A673 (cell line): Measurements from ENCODE around the gene ZNF512B. TPM values are rescaled to one million over a fixed set of nuclear protein-coding genes. Genes with fewer than 3 reads are reported as not detected.
"Not testable (repeated sequence)": the region's sequence is repeated elsewhere in the genome, so short reads cannot be mapped to it uniquely, and the experiment has no call there.

Source experiments
- Bru-seq: library from RNA; stranded (reverse); fragments of 400-500 nt; gene quantifications from one replicate; lab custom pipeline; 2021; lab: Mats Ljungman, UMichigan
- BruChase-seq, 2 experiments: library from RNA; stranded (reverse); fragments of 400-500 nt; gene quantifications; one replicate each; lab custom pipeline; 2021; lab: Mats Ljungman, UMichigan
- BruUV-seq: library from RNA; stranded (reverse); fragments of 400-500 nt; replicated peaks from 2 replicates; lab custom pipeline; 2021; lab: Mats Ljungman, UMichigan
- CTCF ChIA-PET: fragments of 300-600 bp; sonication (Branson Sonifier 250); formaldehyde crosslinking; loops from one replicate; lab custom pipeline; 2022; ENCODE audit warnings: antibody characterized with exemption; lab: Charles Lee
- POLR2A ChIA-PET: fragments of 300-600 bp; sonication (Branson Sonifier 250); formaldehyde crosslinking; loops from one replicate; lab custom pipeline; 2022; ENCODE audit warnings: antibody characterized with exemption; ENCODE audit not compliant: low non-redundant PET; lab: Charles Lee
- DNase-seq: peaks from one replicate; pipeline ENCODE4 v3.0.0-alpha.2; 2015; ENCODE audit warnings: low spot score
- H3K27ac ChIP-seq: fragments of 200-600 bp; sonication (generic); 2 replicates; pipeline ENCODE4 v1.5.1; 2016; ENCODE audit warnings: mixed run types, low read depth, mild to moderate bottlenecking, mixed read lengths, antibody characterized with exemption, low read length; ENCODE audit not compliant: poor library complexity, severe bottlenecking
- H3K27me3 ChIP-seq: fragments of 200-600 bp; sonication (generic); replicated peaks from 2 replicates; pipeline ENCODE4 v1.6.1; 2017; ENCODE audit warnings: mixed run types, low read depth, mild to moderate bottlenecking, mixed read lengths, antibody characterized with exemption, low read length; ENCODE audit not compliant: insufficient read depth, poor library complexity
- H3K36me3 ChIP-seq: fragments of 200-600 bp; sonication (generic); 2 replicates; pipeline ENCODE4 v1.6.1; 2016; ENCODE audit warnings: mixed run types, mild to moderate bottlenecking, mixed read lengths, antibody characterized with exemption, low read length; ENCODE audit not compliant: insufficient read depth, poor library complexity, severe bottlenecking
- H3K4me1 ChIP-seq: fragments of 200-600 bp; sonication (generic); 2 replicates; pipeline ENCODE4 v1.6.1; 2017; ENCODE audit warnings: mixed run types, mild to moderate bottlenecking, mixed read lengths, antibody characterized with exemption, low read length; ENCODE audit not compliant: insufficient read depth, poor library complexity, severe bottlenecking
- H3K4me3 ChIP-seq: fragments of 200-600 bp; sonication (generic); 2 replicates; pipeline ENCODE4 v1.5.1; 2016; ENCODE audit warnings: low read depth, mixed run types, mild to moderate bottlenecking, mixed read lengths, low read length; ENCODE audit not compliant: poor library complexity, severe bottlenecking
- H3K9me3 ChIP-seq: fragments of 200-600 bp; sonication (generic); 2 replicates; pipeline ENCODE4 v1.6.1; 2016; ENCODE audit warnings: mixed run types, low read depth, mild to moderate bottlenecking, mixed read lengths, antibody characterized with exemption, low read length; ENCODE audit not compliant: poor library complexity, severe bottlenecking
- CTCF ChIP-seq: fragments of 300-800, 200-600 bp; sonication (generic); conservative IDR thresholded peaks from 2 replicates; pipeline ENCODE4 v1.5.1; 2017; ENCODE audit warnings: low read depth, mild to moderate bottlenecking, antibody characterized with exemption, low read length, moderate library complexity, mixed read lengths
- EZH2 ChIP-seq: fragments of 200-600 bp; sonication (generic); IDR thresholded peaks from 2 replicates; pipeline ENCODE4 v1.6.1; 2017; ENCODE audit warnings: borderline replicate concordance, low read depth, mild to moderate bottlenecking, mixed read lengths, antibody characterized with exemption, low read length; ENCODE audit not compliant: poor library complexity, severe bottlenecking
- intact Hi-C: fragments of 100-400 bp; cut with micrococcal nuclease; formaldehyde crosslinking; loops from one replicate; pipeline ENCODE4 v1.10.0; 2022; ENCODE audit not compliant: unreplicated experiment
- long read RNA-seq: library from polyadenylated mRNA; stranded (forward); transcript quantifications from one replicate; pipeline ENCODE4 v2.0.0, GENCODE V29; 2022
- total RNA-seq: library from RNA; stranded (reverse); gene quantifications from 2 replicates; pipeline ENCODE4 v1.2.3, GENCODE V29; 2021

Gene ZNF512B
- 28.9 and 30.8 TPM in 2 replicates for total RNA-seq
- Bru-seq, nascent RNA = percentile 55 among the genes with signal in this experiment
- percentile 77 among the genes with signal in this experiment for BruChase-seq, experiment 1, labeled RNA remaining after a 2-hour chase
- percentile 91 among the genes with signal in this experiment for BruChase-seq, experiment 2, labeled RNA remaining after a 6-hour chase
- long read RNA-seq, full-length matches to known transcripts = 1 of 5 reads
- long read RNA-seq, partial matches to known transcripts = 0 of 5 reads
- long read RNA-seq, other reads (novel, unspliced or antisense) = 4 of 5 reads

GRCh38 chr20:63969838-63970713 lies at the start of gene ZNF512B:
ZNF512B (minus strand) TSS chr20:63969930; CDS start chr20:63967950, 1,980 bp downstream.
- Histone ChIP-seq H3K27me3 (no peaks in the 10 kb centered on the region), H3K9me3 (peaks cover 11% of the 10 kb centered on the region), H3K4me3 (peak within 1 kb of the TSS; percentile 73), H3K27ac (peak within 1 kb of the TSS; percentile 84), H3K4me1 (peaks cover 5% of the 10 kb centered on the region), H3K36me3 (peaks cover 24% of the 10 kb centered on the region)
- ChIA-PET POLR2A (no interaction called here), CTCF (no interaction called here)
- intact Hi-C loops = loop anchor here (10.0 kb wide), 1 partner anchor 195 kb away; no protein-coding TSS in a partner anchor
- TF ChIP-seq CTCF (no peak), EZH2 (no peak)
- peak; percentile 83 for DNase-seq
- BruUV-seq = no TSS peak

- ChIA-PET POLR2A (no interaction called here), CTCF (no interaction called here)
- no TSS peak for BruUV-seq
- no peak overlapping the region for H3K27ac ChIP-seq
- no peak for DNase-seq
- intact Hi-C loops = no loop called here
- no peaks in the 10 kb centered on the region for H3K27me3 ChIP-seq
- H3K36me3 ChIP-seq = peaks cover 54% of the 10 kb centered on the region
- TF ChIP-seq CTCF (no peak), EZH2 (no peak)
- H3K9me3 ChIP-seq = no peaks in the 10 kb centered on the region
- H3K4me3 ChIP-seq = no peak overlapping the region
- no peaks in the 10 kb centered on the region for H3K4me1 ChIP-seq
Measured at GRCh38 chr20:64015635-64016034, 45.9 kb upstream of the ZNF512B start.

GRCh38 chr20:64012385-64013154 lies 42.8 kb upstream of the ZNF512B start:
- intact Hi-C loops, BruUV-seq: not testable (repeated sequence)
- peaks cover 50% of the 10 kb centered on the region for H3K36me3 ChIP-seq

More at GRCh38 chr20:64012385-64013154, 42.8 kb upstream of the ZNF512B start:
- CTCF ChIA-PET, H3K27ac ChIP-seq, DNase-seq, H3K4me3 ChIP-seq, H3K9me3 ChIP-seq, H3K4me1 ChIP-seq, POLR2A ChIA-PET, H3K27me3 ChIP-seq: not testable (repeated sequence)
